Measurements from ENCODE around the gene NLRC5.

Gene NLRC5

GRCh38 chr16:57131351-57131970 lies 142.1 kb downstream of the NLRC5 start:
- DNase-seq = no peak

- no peak for DNase-seq
Observed at GRCh38 chr16:57132470-57132869, 143.1 kb downstream of the NLRC5 start.

GRCh38 chr16:57133031-57133430 lies 143.7 kb downstream of the NLRC5 start:
- DNase-seq = no peak

Measured in NCI-H345 (cell line).